GM18508 (cell line): ENCODE measurements around the gene DCK.
A peak's percentile ranks its signal among the peaks of the same experiment; 100 is the strongest.
"Not testable (repeated sequence)": the region's sequence is repeated elsewhere in the genome, so short reads cannot be mapped to it uniquely, and the experiment has no call there.

Experiments used
- ATAC-seq: cut with Tn5 transposase; IDR thresholded peaks from one replicate; pipeline ENCODE4 v1.9.1; 2021; ENCODE audit warnings: moderate number of reproducible peaks; ENCODE audit not compliant: insufficient read depth, unreplicated experiment

The DCK gene

DNA sequence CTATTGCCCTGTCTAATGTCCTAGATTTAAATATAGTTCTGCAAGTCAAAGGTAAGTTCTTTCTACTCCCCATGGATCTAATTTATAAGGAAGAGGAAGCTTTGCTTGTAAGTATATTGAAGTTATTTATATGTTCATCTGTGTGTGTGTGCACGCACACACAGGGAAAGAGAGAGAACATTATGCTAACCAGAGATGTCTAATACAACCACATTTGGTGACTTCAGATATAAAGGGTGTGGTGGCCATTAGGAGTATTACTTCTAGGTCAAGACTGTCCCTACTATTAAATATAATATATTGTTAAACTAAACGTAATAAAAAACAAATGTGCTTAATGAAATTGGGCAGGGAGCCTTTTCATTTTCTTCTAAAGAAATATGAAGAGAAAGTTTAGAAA, 4.1 kb downstream of the DCK start:
- ATAC-seq: no peak

GRCh38 chr4:70999639-71000038, 6.2 kb downstream of the DCK start:
- not testable (repeated sequence) for ATAC-seq

DNA sequence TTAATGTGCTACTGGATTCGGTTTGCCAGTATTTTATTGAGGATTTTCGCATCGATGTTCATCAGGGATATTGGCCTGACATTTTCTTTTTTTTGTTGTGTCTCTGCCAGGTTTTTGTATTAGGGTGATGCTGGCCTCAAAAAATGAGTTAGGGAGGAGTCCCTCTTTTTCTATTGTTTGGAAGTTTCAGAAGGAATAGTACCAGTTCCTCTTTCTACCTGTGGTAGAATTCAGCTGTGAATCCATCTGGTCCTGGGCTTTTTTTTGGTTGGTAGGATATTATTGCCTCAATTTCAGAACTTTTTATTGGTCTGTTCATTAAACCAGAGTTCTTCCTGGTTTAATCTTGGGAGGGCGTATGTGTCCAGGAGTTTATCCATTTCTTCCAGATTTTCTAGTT, 7.9 kb downstream of the DCK start:
- not testable (repeated sequence) for ATAC-seq

DNA sequence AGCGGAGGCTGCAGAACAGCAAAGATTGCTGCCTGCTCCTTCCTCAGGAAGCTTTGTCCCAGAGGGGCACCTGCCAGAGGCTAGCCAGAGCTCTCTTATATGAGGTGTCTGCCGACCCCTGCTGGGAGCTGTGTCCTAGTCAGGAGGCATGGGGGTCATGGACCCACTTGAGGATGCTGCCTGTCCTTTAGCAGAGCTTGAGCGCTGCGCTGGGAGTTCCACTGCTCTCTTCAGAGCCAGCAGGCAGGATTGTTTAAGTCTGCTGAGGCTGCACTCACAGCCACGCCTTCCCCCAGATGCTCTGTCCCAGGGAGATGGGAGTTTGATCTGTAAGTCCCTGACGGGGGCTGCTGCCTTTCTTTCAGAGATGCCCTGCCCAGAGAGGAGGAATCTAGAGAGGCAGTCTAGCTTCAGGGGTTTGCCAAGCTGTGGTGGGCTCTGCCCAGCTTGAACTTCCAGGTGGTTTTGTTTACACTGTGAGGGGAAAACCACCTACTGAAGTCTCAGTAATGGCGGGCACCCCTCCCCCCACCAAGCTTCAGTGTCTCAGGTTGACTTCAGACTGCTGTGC, 10.9 kb downstream of the DCK start:
- ATAC-seq: no peak

- ATAC-seq: not testable (repeated sequence)
These were observed 11.6 kb downstream of the DCK start for GRCh38 chr4:71005025-71005424.

GRCh38 chr4:71006203-71006907, 12.9 kb downstream of the DCK start:
- ATAC-seq: peak; percentile 80

- no peak for ATAC-seq
These were observed 14.7 kb downstream of the DCK start for GRCh38 chr4:71008196-71008595.

GRCh38 chr4:71009086-71009485, 15.6 kb downstream of the DCK start:
- ATAC-seq: no peak

DNA sequence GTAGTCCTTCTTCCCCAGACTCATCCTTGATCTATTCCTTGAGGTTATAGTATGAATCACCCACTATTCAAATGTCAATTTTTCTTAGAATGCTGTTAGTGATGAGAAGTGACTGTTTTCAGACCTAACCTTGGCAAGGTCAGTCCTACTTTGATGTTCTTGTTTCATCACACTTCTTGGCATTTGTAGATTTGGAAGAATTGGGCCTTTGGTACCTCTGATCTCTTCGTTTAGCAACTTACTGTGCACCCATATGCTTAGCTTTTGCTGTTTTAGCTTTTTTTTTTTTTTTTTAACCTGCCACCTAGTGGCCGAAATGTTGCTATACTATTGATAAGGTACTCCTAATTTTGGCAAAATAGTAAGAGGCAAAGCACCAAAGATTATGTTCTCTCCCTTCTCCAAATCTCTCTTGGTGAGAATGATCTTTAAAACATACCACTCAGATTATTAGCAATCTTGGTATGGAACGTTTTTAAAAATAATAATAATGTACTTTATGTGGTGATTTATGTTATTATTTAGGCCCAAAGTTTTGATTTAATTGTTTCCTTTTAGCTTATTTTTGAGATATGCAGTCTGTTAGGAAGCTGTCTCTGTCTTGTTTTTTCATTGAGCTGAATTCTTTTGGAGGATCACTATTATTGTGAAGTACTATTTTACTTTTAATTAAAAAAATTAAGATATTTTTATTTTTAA, 16.6 kb downstream of the DCK start:
- ATAC-seq: peak; percentile 49

DNA sequence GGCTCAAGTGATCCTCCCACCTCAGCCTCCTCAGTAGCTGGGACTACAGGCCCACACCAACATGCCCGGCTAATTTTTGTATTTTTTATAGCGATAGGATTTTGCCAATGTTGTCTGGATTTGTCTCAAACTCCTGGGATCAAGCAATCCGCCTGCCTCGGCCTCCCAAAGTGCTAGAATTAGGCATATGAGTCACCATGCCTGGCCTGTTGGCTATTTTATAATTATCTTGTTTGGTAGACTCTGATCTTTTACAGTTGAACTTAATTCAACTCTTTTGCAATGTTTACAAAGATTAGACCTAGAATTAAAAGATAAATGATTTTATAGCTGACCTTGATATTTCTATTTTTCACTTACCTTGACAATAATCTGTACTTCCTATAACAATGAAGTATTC, 18.0 kb downstream of the DCK start:
- no peak for ATAC-seq

DNA sequence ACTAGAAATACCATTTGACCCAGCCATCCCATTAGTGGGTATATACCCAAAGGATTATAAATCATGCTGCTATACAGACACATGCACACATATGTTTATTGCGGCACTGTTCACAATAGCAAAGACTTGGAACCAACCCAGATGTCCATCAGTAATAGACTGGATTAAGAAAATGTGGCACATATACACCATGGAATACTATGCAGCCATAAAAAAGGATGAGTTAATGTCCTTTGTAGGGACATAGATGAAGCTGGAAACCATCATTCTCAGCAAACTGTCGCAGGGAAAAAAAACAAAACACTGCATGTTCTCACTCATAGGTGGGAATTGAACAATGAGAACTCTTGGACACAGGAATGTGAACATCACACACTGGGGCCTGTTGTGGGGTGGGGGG, 23.9 kb downstream of the DCK start:
- ATAC-seq: not testable (repeated sequence)

GRCh38 chr4:71020611-71021010, 27.2 kb downstream of the DCK start:
- ATAC-seq: no peak

GRCh38 chr4:71025654-71026053, 32.2 kb downstream of the DCK start:
- ATAC-seq: no peak

- no peak for ATAC-seq
These were observed 32.6 kb downstream of the DCK start for GRCh38 chr4:71026086-71026485.

DNA sequence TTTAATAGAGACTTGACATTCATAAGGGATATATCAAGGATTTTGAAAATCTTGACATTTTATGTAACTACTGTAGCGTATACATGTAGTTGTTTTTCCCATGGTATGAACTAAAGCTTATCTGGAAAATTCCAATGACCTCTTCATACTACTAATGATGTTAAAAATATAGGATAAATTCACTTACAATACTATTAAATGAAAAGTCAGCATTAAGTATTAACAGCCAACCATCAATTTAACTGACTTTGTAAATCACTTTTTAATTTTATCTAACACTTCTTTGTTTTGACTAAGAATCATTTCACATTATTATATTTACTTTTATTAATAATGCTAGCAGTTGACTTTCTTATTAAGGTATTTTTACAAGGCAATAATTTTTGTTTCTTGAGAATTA, 34.2 kb downstream of the DCK start:
- no peak for ATAC-seq

DNA sequence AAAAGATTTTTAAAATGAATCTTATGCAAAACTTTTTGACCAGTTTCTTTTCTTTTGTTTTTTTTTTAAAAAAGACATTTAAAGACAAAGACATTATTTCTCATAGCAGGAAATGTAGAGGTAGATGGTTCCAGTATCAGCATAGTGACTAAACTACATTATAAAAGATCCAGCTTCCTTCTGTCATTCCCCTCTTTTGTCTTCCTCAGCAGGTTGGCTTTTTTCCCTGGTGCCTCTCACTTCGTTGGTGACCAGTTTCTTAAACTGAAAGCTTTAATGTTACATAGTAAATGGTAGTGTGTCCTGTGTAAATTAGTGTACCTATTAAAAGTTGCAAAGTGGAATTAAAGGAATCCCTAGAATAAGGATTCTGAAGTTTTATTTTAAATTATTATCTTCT, 36.1 kb downstream of the DCK start:
- ATAC-seq: no peak

DNA sequence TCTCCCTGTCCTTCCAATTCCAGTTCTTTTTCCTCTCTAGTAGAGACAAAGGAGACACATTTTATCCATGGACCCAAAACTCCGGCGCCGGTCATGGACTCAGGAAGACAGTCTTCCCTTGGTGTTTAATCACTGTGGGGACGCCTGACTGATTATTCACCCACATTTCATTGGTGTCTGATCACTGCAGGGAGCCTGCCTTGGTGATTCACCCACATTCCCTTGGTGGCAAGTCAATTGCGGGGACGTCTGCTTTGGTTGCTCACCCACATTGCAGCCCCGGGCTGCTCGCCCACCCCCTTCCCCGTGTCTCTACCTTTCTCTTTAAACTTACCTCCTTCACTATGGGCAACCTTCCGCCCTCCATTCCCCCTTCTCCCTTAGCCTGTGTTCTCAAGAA, 38.7 kb downstream of the DCK start:
- ATAC-seq: not testable (repeated sequence)

DNA sequence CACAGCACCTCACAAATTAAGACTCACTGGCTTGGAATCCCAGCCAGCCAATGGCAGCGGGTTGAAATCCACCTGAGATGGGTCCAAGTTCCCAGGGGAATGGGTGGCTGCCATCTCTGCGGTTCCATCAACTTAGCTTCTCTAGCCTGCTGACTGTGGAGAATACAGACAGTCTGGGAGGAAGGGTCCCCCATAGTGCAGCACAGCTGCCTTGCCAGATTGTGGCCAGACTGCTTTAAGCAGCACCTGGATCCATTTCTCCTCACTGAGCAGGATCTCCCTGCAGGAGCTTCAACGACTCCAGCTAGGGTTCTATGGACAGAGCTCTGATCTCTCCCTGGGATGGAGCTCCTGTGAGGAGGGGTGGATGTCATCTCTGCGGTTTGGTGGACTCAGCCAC, 51.8 kb downstream of the DCK start:
- no peak for ATAC-seq

DNA sequence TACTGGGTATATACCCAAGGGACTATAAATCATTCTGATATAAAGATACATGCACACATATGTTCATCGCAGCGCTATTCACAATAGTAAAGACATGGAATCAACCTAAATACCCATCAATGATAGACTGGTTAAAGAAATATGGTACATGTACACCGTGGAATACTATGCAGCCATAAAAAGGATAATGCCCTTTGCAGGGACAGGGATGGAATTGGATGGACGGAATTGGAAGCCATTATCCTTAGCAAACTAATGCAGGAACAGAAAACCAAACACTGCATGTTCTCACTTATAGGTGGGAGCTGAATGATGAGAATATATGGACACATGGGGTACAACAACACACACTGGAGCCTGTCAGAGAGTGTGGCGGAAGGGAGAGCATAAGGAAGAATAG, 55.9 kb downstream of the DCK start:
- no peak for ATAC-seq

DNA sequence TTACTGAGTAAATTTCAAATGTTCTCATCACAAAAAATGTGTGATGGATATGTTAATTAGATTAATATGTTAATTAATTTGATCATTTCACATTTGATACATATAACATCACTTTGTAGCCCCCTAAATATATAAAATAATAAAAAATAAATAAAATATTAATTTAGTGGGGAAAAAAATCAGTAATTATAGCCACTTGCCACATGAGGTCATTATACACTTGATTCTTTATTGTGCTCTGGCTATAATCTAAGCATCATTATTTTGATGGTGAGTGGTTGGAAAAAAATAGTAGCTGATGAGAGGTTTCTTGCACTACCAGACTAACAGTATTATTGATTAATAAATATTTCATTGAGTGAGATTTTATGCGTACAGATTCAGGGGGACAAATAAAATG, 57.4 kb downstream of the DCK start:
- no peak for ATAC-seq

- ATAC-seq: no peak
These were observed 58.6 kb downstream of the DCK start for GRCh38 chr4:71052034-71052433.

DNA sequence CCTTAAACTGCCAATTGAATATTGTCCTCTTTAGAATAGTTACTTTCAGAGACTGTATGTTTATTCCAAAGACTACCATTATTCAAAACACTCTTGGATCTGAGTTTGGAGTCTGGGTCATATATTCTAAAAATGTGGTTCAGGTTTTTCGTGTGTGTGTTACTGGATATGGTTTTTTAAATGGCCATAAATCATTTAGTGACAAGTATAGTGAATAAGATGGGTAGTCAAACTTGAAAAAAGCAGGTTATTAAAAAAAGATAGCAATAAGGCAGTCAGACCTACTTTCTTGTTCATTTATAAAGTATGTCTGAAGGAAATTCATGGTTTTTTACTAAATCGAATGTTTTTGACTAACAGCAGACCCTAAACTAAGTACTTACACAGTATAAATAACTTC, 59.3 kb downstream of the DCK start:
- ATAC-seq: no peak
